CD4-positive, alpha-beta T cell treated with Interleukin-21 for 1 hour (primary cell): ENCODE results near the gene TSPAN9.
"Not testable (repeated sequence)": the region's sequence is repeated elsewhere in the genome, so short reads cannot be mapped to it uniquely, and the experiment has no call there.

Experiments used
- DNase-seq: peaks from one replicate; pipeline ENCODE4 v3.0.0-alpha.2; 2020

Gene TSPAN9

DNA sequence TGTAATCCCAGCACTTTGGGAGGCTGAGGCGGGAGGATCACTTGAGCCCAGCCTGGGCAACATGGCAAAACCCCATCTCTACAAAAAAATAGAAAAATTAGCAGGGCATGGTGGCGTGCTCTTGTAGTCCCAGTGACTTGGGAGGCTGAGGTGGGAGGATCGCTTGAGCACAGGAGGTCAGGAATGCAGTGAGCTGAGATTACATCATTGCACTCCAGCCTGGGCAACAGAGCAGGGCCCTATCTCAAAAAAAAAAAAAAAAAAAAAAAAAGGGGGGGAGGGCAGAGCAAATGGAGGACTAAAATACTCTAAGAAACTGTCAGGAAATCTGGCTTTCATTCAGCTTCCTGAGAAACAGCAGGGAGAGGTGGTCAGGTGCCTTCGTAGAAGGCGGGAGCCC is 31.7 kb upstream of the TSPAN9 start:
- no peak for DNase-seq

DNA sequence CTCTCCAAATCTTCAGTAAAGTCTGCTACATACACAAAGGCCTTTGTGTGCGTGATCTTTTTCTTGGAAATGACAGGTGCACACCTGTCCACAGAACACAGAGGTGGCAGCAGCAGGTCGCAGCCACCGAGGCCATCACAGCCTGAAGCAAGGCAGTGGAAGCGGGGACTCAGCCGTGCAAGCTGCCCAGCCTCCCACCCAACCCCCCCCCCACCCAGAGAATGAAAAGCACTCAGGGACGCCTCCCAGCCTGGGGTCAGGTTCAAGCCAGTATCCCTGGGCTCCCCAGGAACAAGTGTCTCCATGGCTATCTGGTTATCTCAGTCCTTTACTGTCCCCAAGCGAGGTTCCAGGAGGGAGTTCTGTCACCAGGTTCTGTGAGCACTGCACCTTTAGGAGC is 31.2 kb upstream of the TSPAN9 start:
- DNase-seq, result no peak

DNA sequence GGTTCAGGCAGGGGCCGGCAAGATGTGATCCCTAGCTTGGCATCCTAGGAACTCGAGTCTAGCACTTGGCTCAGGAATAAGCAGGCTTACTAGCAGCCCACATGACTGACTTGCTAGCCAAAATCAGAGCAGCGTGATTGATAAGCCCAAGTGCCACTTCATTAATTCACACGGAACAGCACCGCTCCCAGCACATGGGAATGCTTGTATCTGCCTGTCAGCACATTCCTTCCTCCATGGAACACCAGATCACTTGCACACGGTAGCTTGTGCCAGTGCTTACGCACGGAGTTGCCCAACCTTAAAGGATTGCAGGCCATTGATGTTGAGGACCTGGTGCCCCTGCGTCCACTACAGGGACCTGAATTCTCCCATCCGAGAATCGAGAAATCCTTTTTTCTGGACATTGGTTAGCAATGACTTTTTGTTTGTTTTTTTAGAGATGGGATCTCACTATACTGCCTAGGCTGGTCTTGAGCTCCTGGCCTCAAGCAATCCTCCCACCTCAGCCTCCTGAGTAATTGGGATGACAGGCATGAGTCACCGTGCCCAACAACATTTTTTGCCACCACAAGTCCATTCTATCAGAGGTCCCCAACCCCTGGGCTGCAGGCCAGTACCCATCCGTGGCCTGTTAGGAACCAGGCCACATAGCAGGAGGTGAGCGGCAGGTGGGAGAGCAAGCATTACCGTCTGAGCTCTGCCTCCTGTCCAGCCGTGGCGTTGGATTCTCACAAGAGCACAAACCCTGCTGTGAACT is 30.6 kb upstream of the TSPAN9 start:
- no peak for DNase-seq

DNA sequence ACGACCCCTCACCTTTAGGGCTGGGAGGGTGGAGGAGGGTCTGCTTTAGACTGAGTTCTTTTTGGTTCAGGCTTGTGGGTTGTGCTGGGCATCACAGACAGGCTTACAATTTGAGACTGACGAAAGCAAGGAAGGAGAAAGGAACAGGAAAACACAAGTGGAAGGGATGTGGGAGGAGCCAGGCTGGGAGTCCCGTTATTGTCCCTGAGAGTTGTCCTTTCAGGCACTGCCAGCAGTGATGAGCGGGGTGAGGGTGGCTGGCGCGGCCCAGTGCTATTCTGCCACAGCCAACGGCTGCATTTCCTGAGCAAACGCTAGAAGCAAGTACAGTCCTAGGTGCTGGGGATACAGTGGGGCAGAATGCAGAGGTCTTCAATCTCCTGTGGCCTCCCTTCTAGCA is 29.2 kb upstream of the TSPAN9 start:
- DNase-seq, result no peak

DNA sequence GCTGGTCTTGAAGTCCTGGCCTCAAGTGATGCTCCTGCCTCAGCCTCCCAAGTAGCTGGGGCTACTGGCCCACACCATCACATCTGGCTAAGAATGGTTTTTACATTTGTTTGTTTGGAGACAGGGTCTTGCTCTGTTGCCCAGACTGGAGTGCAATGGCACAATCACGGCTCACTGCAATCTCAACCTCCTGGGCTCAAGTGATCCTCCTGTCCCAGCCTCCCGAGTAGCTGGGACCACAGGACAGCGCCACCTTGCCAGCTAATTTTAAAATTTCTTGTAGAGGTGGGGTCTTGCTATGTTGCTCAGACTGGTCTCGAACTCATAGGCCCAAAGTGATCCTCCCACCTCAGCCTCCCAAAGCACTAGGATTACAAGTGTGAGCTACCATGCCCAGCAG is 28.6 kb upstream of the TSPAN9 start:
- DNase-seq, result no peak

DNA sequence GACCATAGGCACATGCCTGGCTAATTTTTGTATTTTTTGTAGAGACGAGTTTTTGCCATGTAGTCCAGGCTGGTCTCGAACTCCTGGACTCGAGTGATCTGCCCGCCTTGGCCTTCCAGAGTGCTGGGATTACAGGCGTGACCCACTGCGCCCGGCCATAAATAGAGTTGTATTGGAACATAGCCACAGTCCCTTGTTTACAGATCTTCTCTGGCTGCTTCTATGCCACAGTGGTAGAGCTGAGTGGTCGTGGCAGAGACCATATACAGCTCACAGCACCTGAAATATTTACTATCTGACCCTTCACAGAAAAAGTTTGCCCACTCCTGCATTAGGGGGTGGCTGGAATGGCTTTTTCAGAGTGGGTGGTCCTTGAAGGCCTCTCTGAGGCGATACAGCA is 28.0 kb upstream of the TSPAN9 start:
- DNase-seq, result no peak

DNA sequence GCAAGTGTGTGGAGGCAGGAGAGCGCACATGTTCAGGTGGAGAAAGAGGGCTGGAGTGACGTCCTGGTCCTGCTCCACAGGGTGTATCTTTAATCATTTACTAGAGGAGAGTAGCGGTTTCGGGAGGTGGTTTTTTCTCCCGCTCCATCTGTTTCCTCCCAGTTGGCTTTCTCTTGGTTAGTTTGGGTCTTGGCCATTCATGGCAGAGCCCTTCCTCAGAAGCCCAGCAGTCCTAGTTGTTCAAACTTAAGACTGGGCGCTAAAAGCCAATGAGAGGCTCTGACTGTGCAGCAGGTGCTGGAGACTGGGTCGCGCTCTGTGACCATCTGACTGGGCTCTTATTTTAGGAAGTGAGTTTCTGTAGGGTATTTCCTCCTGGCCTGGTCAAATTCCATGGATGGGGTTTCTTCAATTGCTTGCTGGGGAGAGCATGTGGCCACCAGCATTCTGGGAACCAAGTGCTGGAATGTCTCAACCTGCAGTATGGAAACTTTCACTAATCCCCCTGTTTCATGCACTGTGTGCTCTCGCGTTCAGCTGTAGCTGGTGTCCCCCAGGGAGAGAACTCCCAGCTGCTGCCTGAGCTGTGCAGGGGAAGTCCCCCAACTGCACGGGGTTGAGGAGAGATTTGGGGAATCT is 27.4 kb upstream of the TSPAN9 start:
- DNase-seq, result no peak

DNA sequence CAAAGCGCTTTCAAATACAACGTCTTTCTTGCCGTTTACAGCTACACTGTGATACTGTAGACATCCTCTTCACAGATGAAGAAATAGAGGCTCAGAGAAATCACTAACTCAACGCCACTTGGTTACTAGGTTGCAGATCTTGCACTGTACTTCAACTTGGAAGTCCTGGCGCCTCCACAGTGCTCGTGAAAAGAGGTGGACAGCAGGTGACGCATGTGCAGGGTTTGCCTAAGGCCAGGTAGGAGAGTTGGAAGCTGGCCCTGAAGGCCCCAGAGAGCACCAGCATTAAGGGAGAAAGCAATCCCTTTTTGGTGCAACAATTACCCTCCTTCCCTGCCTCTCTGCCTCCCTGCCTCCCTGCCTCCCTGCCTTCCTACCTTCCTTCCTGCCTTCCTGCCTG is 22.8 kb upstream of the TSPAN9 start:
- DNase-seq, result no peak

DNA sequence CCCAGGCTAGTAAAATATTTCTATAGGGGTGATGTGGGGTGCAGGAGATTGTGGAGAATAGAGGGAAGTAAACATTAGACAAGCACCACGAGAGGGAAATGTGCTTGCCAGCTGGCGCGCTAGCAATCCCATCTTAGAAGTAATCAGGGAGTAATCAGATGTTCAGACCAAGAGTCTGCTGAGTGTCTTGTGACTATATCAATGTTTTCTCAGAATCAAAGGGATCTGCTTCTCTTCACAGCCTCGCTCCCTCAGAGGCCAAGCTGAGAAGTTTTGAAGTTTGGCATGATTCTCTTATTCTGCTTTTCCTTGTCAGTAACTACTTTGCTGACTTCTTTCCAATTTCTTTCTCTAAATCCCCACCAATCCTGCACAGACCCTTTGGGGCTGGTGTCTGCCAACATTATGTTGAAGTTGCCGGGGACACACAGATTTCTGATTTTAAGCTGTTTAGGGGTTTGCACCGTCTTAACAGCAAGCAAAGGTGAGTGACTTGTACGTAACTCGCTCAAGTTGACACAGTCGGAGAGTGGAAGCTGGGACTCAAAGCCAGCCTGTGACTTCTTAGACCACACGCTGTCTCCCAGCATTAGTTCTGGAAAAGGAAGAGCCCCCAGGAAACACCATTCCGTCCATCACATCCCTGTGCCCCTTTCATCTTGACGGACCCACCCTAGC is 22.0 kb upstream of the TSPAN9 start:
- DNase-seq, result no peak

DNA sequence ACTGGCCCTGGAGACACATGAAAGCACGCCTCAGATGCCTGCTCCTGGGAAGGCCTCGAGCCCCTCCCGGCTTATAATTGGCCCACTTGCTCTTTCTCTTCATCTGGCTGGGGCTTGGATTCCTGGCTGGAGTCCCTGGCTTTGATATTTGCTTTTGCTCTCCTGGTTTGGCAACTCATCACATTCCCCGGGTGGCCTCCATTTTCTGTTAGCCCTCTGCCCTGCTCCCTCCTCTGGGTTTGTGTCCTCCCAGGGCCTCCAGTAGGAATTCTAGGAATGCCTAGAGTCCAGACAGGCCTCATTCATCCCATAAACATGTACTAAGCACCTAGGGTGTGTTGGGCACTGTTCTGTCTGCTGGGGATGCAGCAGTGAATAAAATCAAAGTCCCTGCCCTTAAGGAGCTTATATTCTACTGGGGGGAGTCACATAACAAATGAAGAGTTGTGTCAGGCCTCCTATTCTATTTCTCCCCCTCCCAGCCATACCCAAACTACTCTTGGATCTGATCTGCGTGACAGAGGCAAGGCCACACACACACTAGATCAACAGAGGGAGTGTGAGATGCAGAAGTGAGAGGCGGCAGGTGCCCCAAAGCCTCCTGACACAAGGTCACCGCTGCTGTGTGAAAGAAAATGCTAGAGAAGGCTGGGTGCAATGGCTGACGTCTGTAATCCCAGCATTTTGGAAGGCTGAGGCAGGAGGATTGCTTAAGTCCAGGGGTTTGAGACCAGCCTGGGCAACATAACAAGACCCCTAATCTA is 21.3 kb upstream of the TSPAN9 start:
- DNase-seq, result no peak

DNA sequence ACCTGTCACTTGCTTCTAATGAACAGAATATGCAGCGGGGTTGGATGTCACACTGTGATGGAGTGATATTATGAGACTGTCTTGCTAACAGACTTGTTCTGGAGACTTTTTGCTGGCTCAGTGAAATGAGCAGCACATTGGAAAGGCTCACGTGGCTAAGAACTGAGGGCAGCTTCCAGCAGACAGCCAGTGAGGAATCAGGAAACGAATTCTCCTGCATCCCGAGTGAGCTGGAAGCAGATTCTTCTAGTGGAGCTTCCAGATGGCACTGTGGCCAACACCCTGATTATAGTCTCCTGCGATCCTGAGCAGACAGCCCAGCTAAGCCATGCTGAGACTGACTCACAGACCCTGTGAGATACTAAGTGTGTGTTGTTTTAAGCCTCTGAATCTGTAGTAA is 16.1 kb upstream of the TSPAN9 start:
- no peak for DNase-seq

DNA sequence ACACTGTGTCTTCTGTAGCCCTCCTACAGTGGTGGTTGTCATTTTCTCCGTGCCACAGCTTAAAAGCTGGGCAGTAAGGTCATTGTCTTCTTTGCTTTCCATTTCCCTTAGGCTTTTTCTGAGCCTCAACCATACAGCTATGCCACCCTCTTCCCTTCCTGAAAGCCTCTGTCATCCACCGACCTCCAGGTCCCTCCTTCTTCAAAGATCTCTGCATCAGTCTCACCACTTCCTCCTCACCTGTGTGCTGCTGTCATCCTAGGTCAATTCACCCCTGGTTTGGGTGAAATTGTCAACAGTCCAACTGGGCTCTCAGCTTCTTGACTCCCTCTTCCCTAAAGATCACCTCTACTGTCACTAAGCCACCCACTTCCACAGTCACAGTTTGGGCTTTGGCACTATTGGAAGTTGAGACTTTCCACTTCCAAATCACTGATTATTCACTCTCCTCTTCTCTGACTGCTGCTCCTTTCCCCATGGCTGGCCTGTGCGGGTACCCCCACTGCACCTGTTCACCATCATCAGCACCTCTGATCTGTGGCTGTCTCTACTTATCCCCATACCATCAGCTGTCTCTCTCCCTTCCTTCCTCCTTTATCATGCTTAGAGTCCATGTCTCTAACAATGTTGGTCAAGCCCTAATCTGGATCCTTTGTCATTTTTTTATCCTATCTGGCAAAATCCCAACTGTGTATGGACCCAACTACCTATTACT is 15.5 kb upstream of the TSPAN9 start:
- no peak for DNase-seq

DNA sequence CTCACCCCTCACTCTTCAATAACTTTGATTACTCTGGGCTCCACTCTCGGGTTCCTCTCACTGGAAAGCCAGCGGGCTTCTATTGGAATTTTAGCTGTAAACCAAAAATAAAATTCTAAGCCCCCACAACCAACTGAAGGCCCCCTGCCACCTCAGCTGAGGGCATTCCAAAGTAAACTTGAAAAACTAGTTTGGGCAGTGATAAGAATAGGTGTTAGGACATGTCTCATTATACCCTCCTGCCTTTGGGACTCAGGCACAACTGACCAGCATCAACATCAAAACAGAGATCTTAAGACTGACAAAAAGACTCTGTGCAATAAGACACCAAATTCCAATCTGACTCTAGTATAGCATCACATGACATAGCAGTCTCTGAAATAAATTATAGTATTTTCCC is 11.9 kb upstream of the TSPAN9 start:
- no peak for DNase-seq

DNA sequence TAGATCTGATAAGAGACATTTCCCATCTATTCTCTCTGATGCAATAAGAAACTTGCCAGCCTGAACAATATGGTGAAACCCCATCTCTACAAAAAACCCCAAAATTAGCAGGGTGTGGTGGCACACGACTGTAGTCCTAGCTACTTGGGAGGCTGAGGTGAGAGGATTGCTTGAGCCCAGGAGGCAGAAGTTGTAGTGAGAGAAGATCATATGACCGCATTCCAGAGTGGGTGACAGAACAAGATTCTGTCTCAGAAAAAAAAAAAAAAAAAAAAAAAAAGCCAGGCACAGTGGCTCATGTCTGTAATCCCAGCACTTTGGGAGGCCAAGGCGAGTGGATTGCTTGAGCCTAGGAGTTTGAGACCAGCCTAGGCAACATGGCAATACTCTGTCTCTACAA is 11.3 kb upstream of the TSPAN9 start:
- DNase-seq, result not testable (repeated sequence)

DNA sequence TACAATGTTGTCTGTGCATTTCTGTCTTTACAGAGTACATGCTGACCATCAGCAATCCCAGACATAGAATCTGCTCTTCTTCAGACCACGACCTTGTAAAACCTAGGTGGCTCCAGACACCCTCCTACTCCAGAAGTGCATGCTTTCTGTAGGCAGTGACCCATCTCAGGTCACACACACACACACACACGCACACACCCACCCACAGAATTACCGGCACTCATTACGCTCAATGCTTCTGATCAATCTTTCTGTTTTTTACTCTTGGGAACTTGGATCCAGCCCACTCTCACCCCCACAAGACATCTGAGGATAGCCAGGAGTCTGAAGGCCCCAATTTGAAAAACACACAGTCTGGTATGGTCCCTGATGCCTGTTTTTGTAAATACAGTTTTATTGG is 7.5 kb upstream of the TSPAN9 start:
- no peak for DNase-seq

DNA sequence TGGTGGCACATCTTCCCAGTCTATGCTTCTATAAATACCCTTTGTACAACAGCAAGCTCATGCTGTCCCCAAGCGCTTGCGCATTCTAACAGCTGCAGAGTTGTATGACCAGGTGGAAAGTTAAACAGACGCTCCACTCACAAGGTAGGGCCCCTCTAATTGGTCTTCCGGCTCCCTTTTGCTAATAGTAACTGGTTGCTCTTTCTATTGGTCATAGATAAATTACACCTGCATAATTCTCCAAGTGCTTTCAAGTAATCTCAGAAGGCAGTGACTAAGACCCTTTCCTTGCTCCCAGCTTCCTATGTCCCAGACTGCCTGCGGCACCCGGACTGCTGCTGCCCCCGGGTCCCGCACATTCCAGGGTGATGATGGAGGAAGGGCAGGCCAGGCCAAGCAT is 6.1 kb upstream of the TSPAN9 start:
- no peak for DNase-seq

DNA sequence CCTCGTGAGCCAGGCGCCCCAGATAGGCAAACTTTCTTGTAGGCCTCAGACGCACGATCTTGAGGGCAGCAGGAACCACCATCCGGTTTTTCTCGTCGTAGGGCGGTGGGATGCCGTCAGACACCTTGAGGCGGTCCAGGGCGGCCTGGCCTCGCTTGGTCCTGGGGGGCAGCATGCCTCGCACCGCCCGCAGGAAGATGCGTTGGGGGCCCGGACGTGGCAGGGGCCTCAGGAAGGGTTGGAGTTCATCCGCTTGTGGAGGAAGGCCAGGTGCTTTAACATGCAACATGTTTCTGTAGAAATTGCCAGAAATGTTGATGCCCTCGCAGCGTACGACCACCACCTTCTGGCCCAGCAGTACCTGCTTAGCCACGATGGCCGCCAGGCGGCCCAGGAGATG is 5.5 kb upstream of the TSPAN9 start:
- DNase-seq, result no peak

DNA sequence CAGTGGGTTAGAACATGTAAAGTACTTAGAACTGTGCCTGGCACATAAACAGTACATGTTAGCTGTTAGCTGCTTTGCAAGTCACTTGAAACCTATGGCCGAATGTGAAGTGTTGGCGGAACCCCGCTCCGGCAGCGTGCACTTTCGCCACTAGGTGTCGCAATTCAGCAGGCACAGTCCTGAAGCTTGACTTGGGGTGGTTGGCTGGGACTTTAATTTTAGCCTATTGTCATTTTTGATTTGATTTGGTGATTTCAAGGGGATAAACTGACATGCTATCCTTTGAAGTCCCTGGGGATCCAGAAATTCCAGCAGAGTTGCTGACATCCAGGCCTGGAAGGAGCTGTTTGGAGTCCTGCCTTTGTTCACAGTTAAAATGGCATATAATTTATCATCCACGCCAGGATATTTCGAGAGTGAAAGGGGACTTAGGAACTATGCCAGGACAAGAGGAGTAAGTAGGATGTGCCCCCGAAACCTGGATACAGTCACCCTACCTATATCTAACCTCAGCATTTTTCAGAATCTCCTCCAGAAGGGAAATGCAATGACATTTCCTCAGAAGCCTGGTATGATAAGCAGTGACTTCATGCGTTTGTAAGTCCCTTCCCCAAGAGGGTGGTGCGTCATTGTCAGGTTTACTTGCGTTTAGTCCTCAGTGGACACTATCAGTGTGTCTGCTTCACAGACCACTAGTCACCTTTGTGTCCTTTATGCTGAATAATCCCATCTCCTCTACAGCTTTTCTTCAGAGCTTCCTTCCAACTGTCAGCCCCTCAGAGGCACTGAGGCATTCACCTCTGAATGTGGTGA is 3.5 kb upstream of the TSPAN9 start:
- DNase-seq, result peak; percentile 84

DNA sequence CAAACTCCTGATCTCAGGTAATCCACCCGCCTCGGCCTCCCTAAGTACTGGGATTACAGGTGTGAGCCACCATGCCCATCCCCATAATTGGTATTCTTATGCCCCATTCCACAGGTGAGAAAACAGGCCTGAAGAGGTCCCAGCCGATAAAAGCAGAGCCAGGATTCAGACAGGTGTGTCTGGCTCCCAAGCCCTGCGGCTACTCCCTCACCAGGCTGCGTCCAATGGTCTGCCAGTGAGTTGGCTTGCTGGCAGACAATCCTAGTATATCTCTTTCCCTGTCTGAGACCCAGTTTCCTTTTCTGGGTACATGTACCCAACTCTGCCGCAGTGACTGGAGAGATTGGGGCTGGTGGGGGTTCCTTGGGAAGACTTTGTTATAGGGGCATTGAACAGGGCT is 1.9 kb upstream of the TSPAN9 start:
- DNase-seq, result no peak

DNA sequence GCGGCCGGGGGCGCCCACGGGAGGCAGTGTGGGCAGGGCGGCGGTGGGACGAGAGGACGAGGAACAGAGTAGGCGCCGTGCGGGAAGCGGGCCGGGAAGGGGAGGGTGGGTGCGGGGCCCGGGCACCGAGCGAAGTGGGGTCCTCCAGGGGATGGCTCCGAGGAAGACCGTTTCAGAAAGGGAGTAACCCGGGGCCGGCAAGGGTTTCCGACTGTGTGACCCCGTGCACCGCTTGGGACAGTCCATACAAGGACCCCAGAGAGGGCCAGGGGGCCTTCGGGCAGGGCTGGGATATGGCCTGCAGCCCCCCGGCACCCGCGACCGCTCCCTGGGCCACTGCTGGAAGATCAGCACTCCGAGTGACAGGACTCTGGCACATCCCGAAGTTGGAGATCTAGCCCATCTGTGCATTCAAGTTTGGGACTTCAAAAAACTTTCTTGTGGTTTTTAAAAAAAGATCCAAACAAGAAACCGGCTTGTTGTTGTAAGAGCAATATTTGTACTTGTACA is 448 bp downstream of the TSPAN9 start:
- DNase-seq, result peak; percentile 12

DNA sequence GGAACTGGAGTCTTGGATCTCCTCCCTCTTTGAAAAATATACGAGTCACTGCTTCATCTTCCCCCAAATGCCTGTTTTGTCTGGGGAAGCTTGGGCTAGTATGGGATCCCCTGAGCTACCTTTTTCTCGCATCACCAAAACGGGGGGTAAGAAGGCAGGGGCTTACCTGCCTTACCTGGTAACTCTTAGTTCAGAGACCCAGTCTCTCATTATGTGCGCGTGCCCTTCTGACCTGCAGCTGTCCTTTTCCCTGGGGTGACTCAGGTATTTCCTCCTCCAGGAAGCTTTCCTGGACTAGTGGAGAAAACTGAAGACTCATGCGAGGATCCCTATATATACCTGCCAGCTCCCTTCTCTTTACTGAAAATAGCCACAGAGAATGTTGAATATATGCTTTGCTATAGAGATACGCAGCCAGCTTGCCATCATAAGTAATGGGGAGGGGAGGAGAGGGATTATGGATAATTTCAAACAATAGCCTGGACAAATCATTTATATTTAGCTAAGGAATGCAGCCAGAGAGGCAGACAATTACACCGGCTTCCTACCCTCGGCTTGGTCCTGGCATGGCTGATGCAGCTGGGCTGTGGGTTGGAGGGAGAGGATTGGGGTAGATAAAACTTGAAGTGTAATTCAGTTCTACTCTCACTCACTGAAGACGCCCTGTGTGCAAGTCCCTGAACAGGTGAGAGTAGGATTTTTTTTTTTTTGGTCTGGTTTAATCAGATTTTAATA is 1.1 kb downstream of the TSPAN9 start:
- no peak for DNase-seq
